Measurements from ENCODE around the gene PIGH.

Gene PIGH

DNA sequence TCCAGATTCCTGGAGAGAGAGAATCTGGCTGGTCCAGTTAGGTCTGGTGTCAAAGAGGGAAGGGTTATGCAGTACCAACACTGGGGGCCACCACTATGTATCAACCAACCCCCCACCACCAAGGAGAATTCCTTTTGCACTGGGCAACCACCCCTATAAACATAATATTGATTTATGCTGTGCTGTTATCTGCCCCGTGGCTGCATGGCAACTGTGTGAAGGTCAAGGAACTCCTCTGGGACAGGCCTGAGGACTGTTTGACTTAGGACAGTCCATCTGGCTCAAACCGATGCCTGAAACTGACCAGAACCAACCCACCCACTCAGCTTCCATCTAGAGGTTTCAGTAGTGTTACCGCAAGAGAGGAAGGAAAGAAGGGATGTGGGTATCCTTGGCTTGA lies 46.5 kb downstream of the PIGH start:
- H3K18ac ChIP-seq (ENCODE audit: low read depth in 1 of 2, low read length in 2 of 2) = no peak overlapping the region
- no peak overlapping the region for H3K4ac ChIP-seq (ENCODE audit: low read depth in 1 of 2, low read length in 2 of 2)
- no peak overlapping the region for H4K91ac ChIP-seq (ENCODE audit: low read length)
- no peaks in the 10 kb centered on the region for H3K79me1 ChIP-seq (replicated peaks; ENCODE audit: low read length, poor library complexity, severe bottlenecking)
- peaks cover 0 to 9% of the 10 kb centered on the region in 2 experiments for H3K36me3 ChIP-seq (ENCODE audit: control insufficient read depth in 1 of 2, insufficient read depth in 2 of 2, low read depth in 1 of 2, low read length in 2 of 2)
- no peak overlapping the region for H3K14ac ChIP-seq (ENCODE audit: low read length in 2 of 2)
- H2BK15ac ChIP-seq (ENCODE audit: low read depth, poor library complexity, severe bottlenecking) = no peak overlapping the region
- no peak overlapping the region for H4K8ac ChIP-seq (ENCODE audit: low read length)
- H2BK12ac ChIP-seq (ENCODE audit: low read length in 2 of 2) = no peak overlapping the region
- H3K27me3 ChIP-seq (ENCODE audit: control insufficient read depth in 1 of 2, insufficient read depth in 1 of 2, low read length in 2 of 2) = peaks cover 0 to 23% of the 10 kb centered on the region in 2 experiments
- peaks cover 10% of the 10 kb centered on the region for H3K4me1 ChIP-seq (ENCODE audit: control insufficient read depth, insufficient read depth, low read depth, low read length)
- no peak for DNase-seq
- no peak overlapping the region for H2AFZ ChIP-seq (ENCODE audit: low read depth, low read length)
- H3K4me3 ChIP-seq (ENCODE audit: insufficient read depth in 1 of 2, low read depth in 1 of 2, low read length in 2 of 2) = no peak overlapping the region
- no peak overlapping the region for H2BK120ac ChIP-seq (ENCODE audit: low read depth, low read length)
- 77% methylated on average over 3 of the region's 3 CpGs for WGBS
- no peak overlapping the region for H3K4me2 ChIP-seq (ENCODE audit: low read length, poor library complexity, severe bottlenecking)
- H3K23ac ChIP-seq (ENCODE audit: low read length in 2 of 2) = no peak overlapping the region
- H3K27ac ChIP-seq (ENCODE audit: low read length, poor library complexity, severe bottlenecking) = no peak overlapping the region
- no peak overlapping the region for H2BK5ac ChIP-seq (ENCODE audit: low read depth, low read length, poor library complexity, severe bottlenecking)
- H3K9me3 ChIP-seq (ENCODE audit: control insufficient read depth, low read length) = no peaks in the 10 kb centered on the region
- H3K9ac ChIP-seq (ENCODE audit: low read length) = no peak overlapping the region
- no peak overlapping the region for H2AK5ac ChIP-seq (ENCODE audit: low read length, severe bottlenecking)

DNA sequence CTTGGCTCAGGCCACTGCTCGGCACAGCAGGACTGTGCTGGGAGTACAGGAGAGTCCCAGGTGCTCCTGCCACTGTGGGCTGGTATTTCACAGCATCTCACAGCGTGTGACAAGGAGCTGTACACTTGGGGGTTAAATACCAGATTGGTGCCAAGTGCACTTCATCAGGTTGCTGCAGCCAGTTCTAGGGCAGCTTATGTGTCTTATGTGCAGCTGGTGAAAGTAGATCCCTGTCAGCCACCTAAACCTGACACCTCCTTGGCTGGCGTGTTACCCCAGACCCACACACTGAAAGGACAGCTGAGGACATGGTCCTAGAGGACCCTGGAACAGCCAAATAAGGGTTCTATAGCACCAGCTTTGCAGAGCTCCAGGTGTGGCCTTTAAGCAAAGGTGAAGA lies 48.1 kb downstream of the PIGH start:
- 92% methylated on average over 3 of the region's 3 CpGs for WGBS

DNA sequence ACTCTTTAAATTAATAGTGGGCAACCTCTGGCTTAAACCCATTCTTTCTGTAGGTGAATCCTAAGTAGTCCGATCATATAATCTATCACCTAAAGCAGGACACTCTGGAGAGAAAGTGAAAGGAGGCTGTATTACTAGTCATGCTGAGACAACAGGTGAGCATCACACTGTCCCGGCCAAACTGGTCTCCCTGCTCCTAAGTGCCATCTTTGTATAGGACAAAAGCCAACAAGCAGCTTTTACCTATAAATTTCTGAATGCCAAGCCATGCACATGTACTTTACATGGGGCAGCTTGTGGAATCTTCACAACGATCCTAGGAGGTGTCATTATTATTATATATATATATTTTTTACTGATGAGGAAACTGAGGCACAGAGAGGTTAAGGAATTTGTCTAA lies 48.9 kb downstream of the PIGH start:
- no peak overlapping the region for H3K4me3 ChIP-seq (ENCODE audit: insufficient read depth in 1 of 2, low read depth in 1 of 2, low read length in 2 of 2)
- H3K36me3 ChIP-seq (ENCODE audit: control insufficient read depth in 1 of 2, insufficient read depth in 2 of 2, low read depth in 1 of 2, low read length in 2 of 2) = peaks cover 0 to 9% of the 10 kb centered on the region in 2 experiments
- H4K91ac ChIP-seq (ENCODE audit: low read length) = no peak overlapping the region
- H3K23ac ChIP-seq (ENCODE audit: low read length in 2 of 2) = no peak overlapping the region
- no peak overlapping the region for H2BK12ac ChIP-seq (ENCODE audit: low read length in 2 of 2)
- WGBS = 95% methylated on average over 2 of the region's 3 CpGs
- no peak overlapping the region for H3K27ac ChIP-seq (ENCODE audit: low read length, poor library complexity, severe bottlenecking)
- H3K4ac ChIP-seq (ENCODE audit: low read depth in 1 of 2, low read length in 2 of 2) = no peak overlapping the region
- no peak overlapping the region for H3K14ac ChIP-seq (ENCODE audit: low read length in 2 of 2)
- no peak overlapping the region for H2AK5ac ChIP-seq (ENCODE audit: low read length, severe bottlenecking)
- DNase-seq = no peak
- H3K18ac ChIP-seq (ENCODE audit: low read depth in 1 of 2, low read length in 2 of 2) = no peak overlapping the region
- no peak overlapping the region for H3K9ac ChIP-seq (ENCODE audit: low read length)
- no peaks in the 10 kb centered on the region for H3K79me1 ChIP-seq (replicated peaks; ENCODE audit: low read length, poor library complexity, severe bottlenecking)
- no peak overlapping the region for H2BK120ac ChIP-seq (ENCODE audit: low read depth, low read length)
- no peak overlapping the region for H4K8ac ChIP-seq (ENCODE audit: low read length)
- H3K4me1 ChIP-seq (ENCODE audit: control insufficient read depth, insufficient read depth, low read depth, low read length) = no peaks in the 10 kb centered on the region
- H2BK15ac ChIP-seq (ENCODE audit: low read depth, poor library complexity, severe bottlenecking) = no peak overlapping the region
- no peaks in the 10 kb centered on the region for H3K9me3 ChIP-seq (ENCODE audit: control insufficient read depth, low read length)
- peaks cover 0 to 29% of the 10 kb centered on the region in 2 experiments for H3K27me3 ChIP-seq (ENCODE audit: control insufficient read depth in 1 of 2, insufficient read depth in 1 of 2, low read length in 2 of 2)
- no peak overlapping the region for H2BK5ac ChIP-seq (ENCODE audit: low read depth, low read length, poor library complexity, severe bottlenecking)
- H2AFZ ChIP-seq (ENCODE audit: low read depth, low read length) = no peak overlapping the region
- H3K4me2 ChIP-seq (ENCODE audit: low read length, poor library complexity, severe bottlenecking) = no peak overlapping the region

More for the DNA sequence above, 48.1 kb downstream of the PIGH start:
- Histone ChIP-seq H3K23ac (ENCODE audit: low read length in 2 of 2) (no peak overlapping the region), H3K4me1 (ENCODE audit: control insufficient read depth, insufficient read depth, low read depth, low read length) (peaks cover 3% of the 10 kb centered on the region), H4K8ac (ENCODE audit: low read length) (no peak overlapping the region), H3K36me3 (ENCODE audit: control insufficient read depth in 1 of 2, insufficient read depth in 2 of 2, low read depth in 1 of 2, low read length in 2 of 2) (peaks cover 0 to 9% of the 10 kb centered on the region in 2 experiments), H2AFZ (ENCODE audit: low read depth, low read length) (no peak overlapping the region), H3K14ac (ENCODE audit: low read length in 2 of 2) (no peak overlapping the region), H2BK12ac (ENCODE audit: low read length in 2 of 2) (no peak overlapping the region), H3K18ac (ENCODE audit: low read depth in 1 of 2, low read length in 2 of 2) (no peak overlapping the region), H3K4me3 (ENCODE audit: insufficient read depth in 1 of 2, low read depth in 1 of 2, low read length in 2 of 2) (no peak overlapping the region), H3K27ac (ENCODE audit: low read length, poor library complexity, severe bottlenecking) (no peak overlapping the region), H3K79me1 (replicated peaks; ENCODE audit: low read length, poor library complexity, severe bottlenecking) (no peaks in the 10 kb centered on the region), H3K9me3 (ENCODE audit: control insufficient read depth, low read length) (no peaks in the 10 kb centered on the region), H3K4me2 (ENCODE audit: low read length, poor library complexity, severe bottlenecking) (no peak overlapping the region), H3K27me3 (ENCODE audit: control insufficient read depth in 1 of 2, insufficient read depth in 1 of 2, low read length in 2 of 2) (peaks cover 0 to 29% of the 10 kb centered on the region in 2 experiments), H2BK15ac (ENCODE audit: low read depth, poor library complexity, severe bottlenecking) (no peak overlapping the region), H2BK5ac (ENCODE audit: low read depth, low read length, poor library complexity, severe bottlenecking) (no peak overlapping the region), H3K9ac (ENCODE audit: low read length) (no peak overlapping the region), H2AK5ac (ENCODE audit: low read length, severe bottlenecking) (no peak overlapping the region), H3K4ac (ENCODE audit: low read depth in 1 of 2, low read length in 2 of 2) (no peak overlapping the region), H4K91ac (ENCODE audit: low read length) (no peak overlapping the region), H2BK120ac (ENCODE audit: low read depth, low read length) (no peak overlapping the region)
- DNase-seq = no peak

DNA sequence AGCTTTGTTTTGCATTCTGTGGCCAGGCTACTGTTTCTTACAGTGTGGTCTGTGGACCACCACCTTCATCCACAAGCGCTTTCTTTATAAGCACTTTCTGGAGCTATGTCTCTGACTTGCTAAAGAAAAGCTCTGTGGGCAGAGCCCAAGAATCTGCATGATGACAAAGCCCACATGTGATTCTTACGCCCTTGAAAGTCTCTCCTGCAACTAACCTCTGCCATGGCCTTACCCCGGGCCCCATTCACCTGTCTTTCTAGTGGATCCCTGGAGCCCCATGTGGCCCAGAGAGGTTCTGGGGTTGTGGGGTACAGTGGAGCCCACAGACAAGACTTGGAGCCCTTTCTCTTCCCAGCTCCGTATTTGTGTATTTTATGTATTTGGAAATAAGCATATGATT lies 50.3 kb downstream of the PIGH start:
- Histone ChIP-seq H4K91ac (ENCODE audit: low read length) (no peak overlapping the region), H2AK5ac (ENCODE audit: low read length, severe bottlenecking) (no peak overlapping the region), H3K4me1 (ENCODE audit: control insufficient read depth, insufficient read depth, low read depth, low read length) (no peaks in the 10 kb centered on the region), H3K27ac (ENCODE audit: low read length, poor library complexity, severe bottlenecking) (no peak overlapping the region), H3K79me1 (replicated peaks; ENCODE audit: low read length, poor library complexity, severe bottlenecking) (no peaks in the 10 kb centered on the region), H4K8ac (ENCODE audit: low read length) (no peak overlapping the region), H2BK120ac (ENCODE audit: low read depth, low read length) (no peak overlapping the region), H3K36me3 (ENCODE audit: control insufficient read depth in 1 of 2, insufficient read depth in 2 of 2, low read depth in 1 of 2, low read length in 2 of 2) (peaks cover 0 to 9% of the 10 kb centered on the region in 2 experiments), H3K18ac (ENCODE audit: low read depth in 1 of 2, low read length in 2 of 2) (no peak overlapping the region), H2AFZ (ENCODE audit: low read depth, low read length) (no peak overlapping the region), H3K9me3 (ENCODE audit: control insufficient read depth, low read length) (peaks cover 5% of the 10 kb centered on the region), H2BK5ac (ENCODE audit: low read depth, low read length, poor library complexity, severe bottlenecking) (no peak overlapping the region), H3K4ac (ENCODE audit: low read depth in 1 of 2, low read length in 2 of 2) (no peak overlapping the region), H3K14ac (ENCODE audit: low read length in 2 of 2) (no peak overlapping the region), H2BK15ac (ENCODE audit: low read depth, poor library complexity, severe bottlenecking) (no peak overlapping the region), H3K9ac (ENCODE audit: low read length) (no peak overlapping the region), H3K4me2 (ENCODE audit: low read length, poor library complexity, severe bottlenecking) (no peak overlapping the region), H3K27me3 (ENCODE audit: control insufficient read depth in 1 of 2, insufficient read depth in 1 of 2, low read length in 2 of 2) (peaks cover 0 to 29% of the 10 kb centered on the region in 2 experiments), H3K4me3 (ENCODE audit: insufficient read depth in 1 of 2, low read depth in 1 of 2, low read length in 2 of 2) (no peak overlapping the region), H3K23ac (ENCODE audit: low read length in 2 of 2) (no peak overlapping the region), H2BK12ac (ENCODE audit: low read length in 2 of 2) (no peak overlapping the region)
- no peak for DNase-seq
- 88% methylated on average over 3 of the region's 4 CpGs for WGBS

Data from mesenchymal stem cell (in vitro differentiated cells and primary cell).